ENCODE data around the gene AGBL1. TPM values are rescaled to one million over a fixed set of nuclear protein-coding genes. Genes with fewer than 3 reads are reported as not detected.

Gene AGBL1
- total and polyA plus RNA-seq, 2 experiments from 2014 or later, result 0.06 to 0.11 TPM

DNA sequence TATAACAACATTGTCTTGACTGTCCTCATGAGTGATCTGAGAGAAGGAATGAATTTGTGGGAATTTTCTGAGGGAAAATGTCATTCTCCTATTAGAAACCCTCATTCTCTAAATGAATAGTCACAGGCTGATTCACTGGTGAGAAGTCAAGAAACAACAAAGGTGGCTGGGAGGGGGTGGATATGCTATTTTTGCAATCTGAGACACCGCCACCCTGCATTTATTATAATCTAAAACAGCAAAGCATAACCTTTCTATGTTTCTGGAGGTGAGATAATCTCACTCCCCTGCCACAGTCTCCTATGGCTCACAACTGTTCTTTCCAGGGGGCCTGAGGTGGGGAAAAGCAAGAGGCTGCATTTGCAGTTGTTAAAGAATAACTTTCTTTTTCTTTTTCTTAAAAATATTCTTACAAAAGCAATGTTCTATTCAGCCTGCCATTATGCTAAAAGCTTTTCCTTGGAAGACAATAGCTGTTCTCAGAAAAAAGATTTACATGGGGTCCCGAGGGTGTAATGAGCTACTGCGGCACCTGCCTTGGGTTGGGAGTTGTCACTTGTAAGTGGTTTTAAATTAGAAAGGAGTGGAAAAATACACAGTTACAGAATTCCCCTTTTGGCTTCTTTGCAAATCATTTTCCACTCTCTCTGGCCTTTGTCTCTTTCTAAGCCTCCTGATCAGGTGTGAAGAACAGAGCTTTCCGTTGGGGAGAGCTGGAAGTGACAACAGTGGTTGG is 220.9 kb downstream of the AGBL1 start:
- H3K27ac ChIP-seq, result no peak overlapping the region
- H3K27me3 ChIP-seq, result no peaks in the 10 kb centered on the region
- no peak for DNase-seq (ENCODE audit: low read depth in 1 of 2, low spot score in 1 of 2)
- TF ChIP-seq, protein P1, sequence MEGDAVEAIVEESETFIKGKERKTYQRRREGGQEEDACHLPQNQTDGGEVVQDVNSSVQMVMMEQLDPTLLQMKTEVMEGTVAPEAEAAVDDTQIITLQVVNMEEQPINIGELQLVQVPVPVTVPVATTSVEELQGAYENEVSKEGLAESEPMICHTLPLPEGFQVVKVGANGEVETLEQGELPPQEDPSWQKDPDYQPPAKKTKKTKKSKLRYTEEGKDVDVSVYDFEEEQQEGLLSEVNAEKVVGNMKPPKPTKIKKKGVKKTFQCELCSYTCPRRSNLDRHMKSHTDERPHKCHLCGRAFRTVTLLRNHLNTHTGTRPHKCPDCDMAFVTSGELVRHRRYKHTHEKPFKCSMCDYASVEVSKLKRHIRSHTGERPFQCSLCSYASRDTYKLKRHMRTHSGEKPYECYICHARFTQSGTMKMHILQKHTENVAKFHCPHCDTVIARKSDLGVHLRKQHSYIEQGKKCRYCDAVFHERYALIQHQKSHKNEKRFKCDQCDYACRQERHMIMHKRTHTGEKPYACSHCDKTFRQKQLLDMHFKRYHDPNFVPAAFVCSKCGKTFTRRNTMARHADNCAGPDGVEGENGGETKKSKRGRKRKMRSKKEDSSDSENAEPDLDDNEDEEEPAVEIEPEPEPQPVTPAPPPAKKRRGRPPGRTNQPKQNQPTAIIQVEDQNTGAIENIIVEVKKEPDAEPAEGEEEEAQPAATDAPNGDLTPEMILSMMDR (IDR thresholded peaks at IDR 0.05; ENCODE audit: low read depth, low read length), result no peak
- no peaks in the 10 kb centered on the region for H3K36me3 ChIP-seq
- H3K4me3 ChIP-seq, result no peak overlapping the region
- H3K4me1 ChIP-seq (ENCODE audit: low read depth), result no peaks in the 10 kb centered on the region
- H3K9me3 ChIP-seq (ENCODE audit: low read depth), result no peaks in the 10 kb centered on the region

DNA sequence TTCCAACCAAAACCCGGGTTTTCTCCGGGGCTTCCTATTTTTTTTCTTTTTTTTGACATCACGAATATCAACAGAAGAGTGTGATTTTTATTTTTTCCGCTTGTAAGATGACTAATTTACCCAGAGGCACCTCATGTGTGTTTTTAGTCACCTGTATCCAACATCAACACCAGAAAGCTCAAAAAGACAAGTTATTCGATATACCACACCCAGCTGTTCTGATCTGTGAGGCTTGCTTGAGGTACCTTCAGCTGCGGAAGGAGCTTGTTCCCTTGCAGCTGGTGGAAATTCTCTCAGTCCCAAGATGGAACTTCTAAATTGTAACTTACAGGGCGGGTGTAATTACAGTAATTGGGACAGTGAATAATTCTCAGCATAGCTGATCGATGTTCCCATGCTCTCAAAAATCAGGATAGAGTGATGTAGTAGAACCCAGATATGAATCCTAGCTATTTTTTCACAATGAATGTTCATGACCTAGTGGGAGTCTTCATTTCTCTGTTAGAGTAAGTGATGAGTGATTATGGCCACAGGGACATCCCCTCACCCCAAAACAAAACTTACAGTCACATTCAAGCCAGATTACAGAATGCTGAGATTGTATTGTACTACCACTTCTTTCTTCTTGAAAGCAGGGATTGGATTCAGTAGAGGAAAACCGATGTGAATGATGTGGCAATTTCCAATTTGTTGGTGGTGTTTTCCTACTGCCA is 232.1 kb downstream of the AGBL1 start:
- DNase-seq (ENCODE audit: low read depth in 1 of 2, low spot score in 1 of 2), result no peak
- Histone ChIP-seq H3K4me3 (no peak overlapping the region), H3K9me3 (ENCODE audit: low read depth) (no peaks in the 10 kb centered on the region), H3K36me3 (no peaks in the 10 kb centered on the region), H3K27ac (no peak overlapping the region), H3K27me3 (no peaks in the 10 kb centered on the region), H3K4me1 (ENCODE audit: low read depth) (no peaks in the 10 kb centered on the region)
- TF ChIP-seq, protein P1 (IDR thresholded peaks at IDR 0.05; ENCODE audit: low read depth, low read length), result no peak

DNA sequence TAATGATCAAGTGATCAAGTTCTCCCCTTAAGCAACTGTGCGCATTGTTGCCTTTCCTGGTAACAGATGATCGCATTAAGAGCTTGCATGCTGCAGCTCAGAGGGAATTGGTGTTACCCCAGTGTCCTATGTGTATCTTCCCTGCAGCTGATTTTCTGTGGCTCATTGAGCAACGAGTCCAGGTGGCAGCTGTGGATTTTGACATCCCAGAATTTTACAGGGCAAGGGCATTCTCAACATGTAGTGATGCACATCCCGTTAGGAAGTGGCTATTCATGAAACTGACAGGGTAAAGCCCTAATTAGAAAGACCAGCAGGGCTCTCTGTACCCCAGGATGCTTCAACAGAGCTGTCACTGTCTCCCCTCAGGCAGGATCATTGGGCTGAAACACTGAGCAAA is 232.8 kb downstream of the AGBL1 start:
- DNase-seq (ENCODE audit: low read depth in 1 of 2, low spot score in 1 of 2), result no peak
- no peak overlapping the region for H3K4me3 ChIP-seq
- TF ChIP-seq, protein P1 (IDR thresholded peaks at IDR 0.05; ENCODE audit: low read depth, low read length), result no peak
- H3K36me3 ChIP-seq, result no peaks in the 10 kb centered on the region
- H3K27ac ChIP-seq, result no peak overlapping the region
- no peaks in the 10 kb centered on the region for H3K27me3 ChIP-seq
- no peaks in the 10 kb centered on the region for H3K4me1 ChIP-seq (ENCODE audit: low read depth)
- H3K9me3 ChIP-seq (ENCODE audit: low read depth), result no peaks in the 10 kb centered on the region

DNA sequence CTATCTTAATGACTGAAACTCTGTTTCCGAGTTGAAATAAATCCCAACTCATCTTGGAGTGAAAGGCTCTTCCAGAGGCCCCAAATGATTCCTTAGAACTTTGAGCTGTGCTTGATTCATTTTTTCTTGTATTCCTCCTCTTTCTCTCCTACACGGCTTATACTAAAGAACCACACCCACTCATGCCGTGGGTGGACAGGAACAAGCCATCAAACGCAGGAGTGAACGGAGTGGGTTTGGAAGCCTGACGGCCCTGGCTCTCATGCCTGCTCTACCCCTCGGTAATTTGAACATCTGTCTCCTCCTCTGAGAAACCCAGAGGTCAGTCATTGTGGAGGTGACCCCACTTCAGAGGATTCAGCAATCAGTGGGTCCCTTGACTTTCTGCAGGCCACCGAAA is 236.5 kb downstream of the AGBL1 start:
- Histone ChIP-seq H3K4me1 (ENCODE audit: low read depth) (no peaks in the 10 kb centered on the region), H3K27me3 (no peaks in the 10 kb centered on the region), H3K36me3 (no peaks in the 10 kb centered on the region), H3K27ac (no peak overlapping the region), H3K4me3 (no peak overlapping the region), H3K9me3 (ENCODE audit: low read depth) (no peaks in the 10 kb centered on the region)
- no peak for DNase-seq (ENCODE audit: low read depth in 1 of 2, low spot score in 1 of 2)
- TF ChIP-seq, protein P1 (IDR thresholded peaks at IDR 0.05; ENCODE audit: low read depth, low read length), result no peak

DNA sequence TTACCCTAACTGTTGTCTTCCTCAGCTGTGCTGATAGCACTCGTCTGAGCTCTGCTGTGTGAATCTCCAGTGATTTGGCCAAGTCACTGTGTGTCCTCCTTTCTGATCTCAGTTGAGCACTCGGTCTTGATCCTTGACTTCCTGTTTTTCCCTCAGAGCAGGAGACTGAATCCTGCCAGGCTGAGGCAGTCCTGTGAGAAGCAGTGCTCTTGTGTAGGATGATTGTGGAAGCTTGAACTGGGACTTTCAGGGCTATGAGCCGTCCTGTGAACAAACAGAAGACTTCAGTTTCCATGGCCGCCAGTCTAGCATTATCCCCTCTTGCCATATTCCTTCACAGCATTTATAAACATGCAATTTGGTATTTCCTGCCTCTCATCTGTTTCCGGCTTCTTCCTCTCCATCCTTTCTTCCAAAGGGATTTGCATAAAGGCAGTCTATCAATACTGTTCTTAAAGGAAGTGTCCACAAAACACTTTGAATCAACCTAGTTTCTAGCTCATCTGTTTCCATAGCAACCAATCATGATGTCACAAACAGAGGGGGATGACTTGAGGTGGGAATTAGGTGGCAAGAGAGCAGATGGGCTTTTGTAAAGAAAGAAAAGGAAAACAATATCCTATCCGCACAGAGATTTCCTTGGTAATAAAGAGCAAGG is 237.2 kb downstream of the AGBL1 start:
- no peak for DNase-seq (ENCODE audit: low read depth in 1 of 2, low spot score in 1 of 2)
- no peaks in the 10 kb centered on the region for H3K36me3 ChIP-seq
- H3K9me3 ChIP-seq (ENCODE audit: low read depth), result no peaks in the 10 kb centered on the region
- no peaks in the 10 kb centered on the region for H3K4me1 ChIP-seq (ENCODE audit: low read depth)
- no peaks in the 10 kb centered on the region for H3K27me3 ChIP-seq
- H3K27ac ChIP-seq, result no peak overlapping the region
- TF ChIP-seq, protein P1 (IDR thresholded peaks at IDR 0.05; ENCODE audit: low read depth, low read length), result no peak
- no peak overlapping the region for H3K4me3 ChIP-seq

Data from cardiac muscle cell (in vitro differentiated cells and primary cell).